SU-DHL-6 (cell line): Measurements from ENCODE around the gene MAP3K4.

Experiments
- CTCF ChIP-seq: fragments of 200-600 bp; sonication (generic); IDR thresholded peaks from one replicate; pipeline ENCODE4 v1.5.1; 2017; ENCODE audit warnings: antibody characterized with exemption, mild to moderate bottlenecking, low read length, moderate library complexity; ENCODE audit not compliant: insufficient read depth, poor library complexity, severe bottlenecking
- EZH2phosphoT487 ChIP-seq: fragments of 200-600 bp; sonication (generic), shearing (Covaris generic); conservative IDR thresholded peaks from 2 replicates; pipeline ENCODE4 v1.6.1; 2018; ENCODE audit warnings: mild to moderate bottlenecking, antibody characterized with exemption, low read length, moderate library complexity, mixed read lengths

DNA sequence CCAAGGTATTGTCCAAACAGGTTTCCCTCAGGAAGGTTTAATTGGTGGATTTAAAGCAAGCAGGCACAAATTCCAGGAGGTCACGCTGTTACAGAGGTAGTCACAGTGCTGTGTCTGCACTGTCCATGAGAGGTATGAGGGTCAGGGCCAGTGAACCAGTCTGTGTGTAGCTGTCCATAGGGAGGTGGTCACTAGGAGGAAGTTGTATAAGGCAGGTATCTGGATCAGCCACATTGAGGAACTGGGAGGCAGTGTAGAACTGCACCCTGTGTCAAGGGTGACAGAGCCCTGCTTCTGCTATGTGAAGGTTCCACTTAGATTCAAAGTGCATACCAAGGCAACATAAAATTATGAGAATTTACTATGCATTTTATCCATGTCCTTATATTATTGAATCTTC, 73.3 kb downstream of the MAP3K4 start:
- TF ChIP-seq CTCF (no peak), EZH2phosphoT487 (no peak)
